ENCODE results near the gene BMP15. TPM values are rescaled to one million over a fixed set of nuclear protein-coding genes. Genes with fewer than 3 reads are reported as not detected.

BMP15 gene
- total and polyA plus RNA-seq, 9 donors: 0.06 TPM; not detected in 8

- Histone ChIP-seq H3K27me3 (no peaks in the 10 kb centered on the region), H3K4me3 (no peak overlapping the region), H3K9me3 (no peaks in the 10 kb centered on the region), H3K36me3 (no peaks in the 10 kb centered on the region), H3K27ac (no peak overlapping the region), H3K4me1 (ENCODE audit: insufficient read depth) (no peaks in the 10 kb centered on the region)
- no peak for DNase-seq
- intact Hi-C loops (cut with DNase I): no loop called here
- TF ChIP-seq, protein P1, sequence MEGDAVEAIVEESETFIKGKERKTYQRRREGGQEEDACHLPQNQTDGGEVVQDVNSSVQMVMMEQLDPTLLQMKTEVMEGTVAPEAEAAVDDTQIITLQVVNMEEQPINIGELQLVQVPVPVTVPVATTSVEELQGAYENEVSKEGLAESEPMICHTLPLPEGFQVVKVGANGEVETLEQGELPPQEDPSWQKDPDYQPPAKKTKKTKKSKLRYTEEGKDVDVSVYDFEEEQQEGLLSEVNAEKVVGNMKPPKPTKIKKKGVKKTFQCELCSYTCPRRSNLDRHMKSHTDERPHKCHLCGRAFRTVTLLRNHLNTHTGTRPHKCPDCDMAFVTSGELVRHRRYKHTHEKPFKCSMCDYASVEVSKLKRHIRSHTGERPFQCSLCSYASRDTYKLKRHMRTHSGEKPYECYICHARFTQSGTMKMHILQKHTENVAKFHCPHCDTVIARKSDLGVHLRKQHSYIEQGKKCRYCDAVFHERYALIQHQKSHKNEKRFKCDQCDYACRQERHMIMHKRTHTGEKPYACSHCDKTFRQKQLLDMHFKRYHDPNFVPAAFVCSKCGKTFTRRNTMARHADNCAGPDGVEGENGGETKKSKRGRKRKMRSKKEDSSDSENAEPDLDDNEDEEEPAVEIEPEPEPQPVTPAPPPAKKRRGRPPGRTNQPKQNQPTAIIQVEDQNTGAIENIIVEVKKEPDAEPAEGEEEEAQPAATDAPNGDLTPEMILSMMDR (IDR thresholded peaks at IDR 0.05): no peak
- TF ChIP-seq EP300 (IDR thresholded peaks at IDR 0.05) (no peak), POLR2A (IDR thresholded peaks at IDR 0.05) (no peak)
These were observed 9.6 kb downstream of the BMP15 start for GRCh38 chrX:50920132-50920531.

GRCh38 chrX:50927127-50927526 lies 16.6 kb downstream of the BMP15 start:
- Histone ChIP-seq H3K36me3 (no peaks in the 10 kb centered on the region), H3K4me3 (no peak overlapping the region), H3K27me3 (no peaks in the 10 kb centered on the region), H3K27ac (no peak overlapping the region), H3K9me3 (no peaks in the 10 kb centered on the region), H3K4me1 (ENCODE audit: insufficient read depth) (no peaks in the 10 kb centered on the region)
- intact Hi-C loops (cut with DNase I): no loop called here
- no peak for TF ChIP-seq POLR2A (IDR thresholded peaks at IDR 0.05)
- no peak for TF ChIP-seq EP300 (IDR thresholded peaks at IDR 0.05)
- TF ChIP-seq, protein P1 (IDR thresholded peaks at IDR 0.05): no peak
- DNase-seq: no peak

DNA sequence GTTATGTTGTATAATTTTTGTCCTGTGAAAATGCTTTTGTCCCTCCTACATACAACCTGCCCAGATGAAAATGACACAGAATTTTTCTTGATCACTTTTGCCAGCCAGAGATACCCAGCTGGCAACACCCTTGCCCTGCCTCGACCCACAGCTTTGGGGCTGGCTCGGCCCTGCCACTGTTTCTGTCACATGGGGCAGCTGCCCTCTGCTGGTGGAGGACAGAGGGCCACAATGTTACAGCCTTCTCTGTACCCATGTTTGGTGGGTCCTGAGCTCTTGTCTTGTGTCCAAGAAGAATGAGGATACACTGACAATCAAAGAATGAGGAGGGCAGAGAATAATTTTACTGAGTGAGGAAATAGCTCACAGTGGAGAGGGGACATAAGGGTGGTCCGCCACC lies 31.1 kb downstream of the BMP15 start:
- 63 to 66% (median 64%) methylated on average over 3 of the region's 3 CpGs for WGBS, 3 donors
- no peak for DNase-seq
- TF ChIP-seq POLR2A (IDR thresholded peaks at IDR 0.05) (no peak), EP300 (IDR thresholded peaks at IDR 0.05) (no peak)
- TF ChIP-seq, protein P1 (IDR thresholded peaks at IDR 0.05): no peak

DNA sequence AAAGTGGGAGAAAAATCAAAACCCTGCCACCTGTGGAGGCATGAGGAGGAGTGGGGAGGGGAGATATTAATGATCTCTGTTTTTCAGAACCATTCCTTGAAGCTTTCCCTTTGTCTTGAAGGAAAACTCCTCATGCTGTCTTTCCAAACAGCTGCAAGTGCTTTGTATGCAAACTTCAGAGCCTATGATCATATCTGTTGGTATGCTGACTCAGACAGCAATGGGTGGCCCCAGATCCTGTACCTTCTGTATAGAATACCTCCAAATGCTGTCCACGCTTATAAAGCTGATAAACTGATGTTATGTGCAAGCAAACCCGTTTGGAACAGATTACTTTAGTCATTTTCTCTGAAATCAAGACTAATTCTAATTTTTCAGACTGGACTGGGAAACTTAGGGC lies 31.9 kb downstream of the BMP15 start:
- Histone ChIP-seq H3K4me3 (no peak overlapping the region), H3K9me3 (no peaks in the 10 kb centered on the region), H3K4me1 (ENCODE audit: insufficient read depth) (no peaks in the 10 kb centered on the region), H3K27ac (no peak overlapping the region), H3K27me3 (no peaks in the 10 kb centered on the region), H3K36me3 (no peaks in the 10 kb centered on the region)
- intact Hi-C loops (cut with DNase I): no loop called here
- 37 to 49% (median 42%) methylated on average over 2 of the region's 2 CpGs for WGBS, 3 donors
- no peak for TF ChIP-seq POLR2A (IDR thresholded peaks at IDR 0.05)
- DNase-seq: no peak

More for the DNA sequence above, 31.1 kb downstream of the BMP15 start:
- intact Hi-C loops (cut with DNase I): no loop called here
- Histone ChIP-seq H3K9me3 (no peaks in the 10 kb centered on the region), H3K36me3 (no peaks in the 10 kb centered on the region), H3K4me1 (ENCODE audit: insufficient read depth) (no peaks in the 10 kb centered on the region), H3K4me3 (no peak overlapping the region), H3K27me3 (no peaks in the 10 kb centered on the region), H3K27ac (no peak overlapping the region)

GRCh38 chrX:50952406-50952805 lies 41.9 kb downstream of the BMP15 start:
- H3K4me3 ChIP-seq: no peak overlapping the region
- WGBS, 3 donors: 83 to 97% (median 90%) methylated on average over 1 of the region's 1 CpG
- TF ChIP-seq, protein P1 (IDR thresholded peaks at IDR 0.05): no peak
- no peak for TF ChIP-seq EP300 (IDR thresholded peaks at IDR 0.05)
- TF ChIP-seq POLR2A (IDR thresholded peaks at IDR 0.05): no peak
- no peaks in the 10 kb centered on the region for H3K27me3 ChIP-seq
- no peak overlapping the region for H3K27ac ChIP-seq
- intact Hi-C loops (cut with DNase I): no loop called here
- no peaks in the 10 kb centered on the region for H3K4me1 ChIP-seq (ENCODE audit: insufficient read depth)
- DNase-seq: no peak
- H3K9me3 ChIP-seq: no peaks in the 10 kb centered on the region
- H3K36me3 ChIP-seq: no peaks in the 10 kb centered on the region
